OCI-LY7 (cell line): ENCODE results near the gene COL18A1. TPM values are rescaled to one million over a fixed set of nuclear protein-coding genes. Genes with fewer than 3 reads are reported as not detected.

ENCODE experiments used
- BruUV-seq: library from RNA; stranded (reverse); fragments of 400-500 nt; replicated peaks from 2 replicates; lab custom pipeline; 2021; lab: Mats Ljungman, UMichigan
- CTCF ChIA-PET: fragments of 300-600 bp; sonication (Branson Sonifier 250); formaldehyde crosslinking; loops from one replicate; lab custom pipeline; 2022; ENCODE audit warnings: antibody characterized with exemption; ENCODE audit not compliant: unreplicated experiment; lab: Charles Lee
- POLR2A ChIA-PET: fragments of 300-600 bp; sonication (Branson Sonifier 250); formaldehyde crosslinking; loops from one replicate; lab custom pipeline; 2022; ENCODE audit warnings: antibody characterized with exemption; lab: Charles Lee
- DNase-seq: peaks from one replicate; pipeline ENCODE4 v3.0.0-alpha.2; 2015; ENCODE audit warnings: low spot score
- H2AFZ ChIP-seq: fragments of 200-600 bp; sonication (generic), shearing (Covaris generic); 2 replicates; pipeline ENCODE4 v1.6.1; 2014; ENCODE audit warnings: mild to moderate bottlenecking, antibody characterized with exemption, low read length, moderate library complexity
- H3K27ac ChIP-seq: fragments of 200-600 bp; sonication (generic); 2 replicates; pipeline ENCODE4 v1.5.1; 2014; ENCODE audit warnings: mixed run types, low read depth, mild to moderate bottlenecking, moderate library complexity, low read length, inconsistent platforms; ENCODE audit not compliant: poor library complexity, severe bottlenecking
- H3K36me3 ChIP-seq: fragments of 200-600 bp; sonication (generic); 2 replicates; pipeline ENCODE4 v1.6.1; 2014; ENCODE audit warnings: mild to moderate bottlenecking, antibody characterized with exemption, low read length, moderate library complexity, mixed read lengths; ENCODE audit not compliant: insufficient read depth
- H3K4me1 ChIP-seq: fragments of 200-600 bp; sonication (generic); 2 replicates; pipeline ENCODE4 v1.5.1; 2014; ENCODE audit warnings: mild to moderate bottlenecking, low read length; ENCODE audit not compliant: insufficient read depth, poor library complexity, severe bottlenecking
- H3K4me2 ChIP-seq: fragments of 200-600 bp; sonication (generic); 2 replicates; pipeline ENCODE4 v1.6.1; 2014; ENCODE audit warnings: mild to moderate bottlenecking, low read length
- H3K4me3 ChIP-seq: fragments of 200-600 bp; sonication (generic); 2 replicates; pipeline ENCODE4 v1.5.1; 2014; ENCODE audit warnings: mild to moderate bottlenecking, low read depth, low read length; ENCODE audit not compliant: poor library complexity, severe bottlenecking
- H3K79me2 ChIP-seq: fragments of 200-600 bp; sonication (generic); 2 replicates; pipeline ENCODE4 v1.6.1; 2016; ENCODE audit warnings: low read depth, mild to moderate bottlenecking, low read length, moderate library complexity, mixed read lengths; ENCODE audit not compliant: insufficient read depth
- H3K9me2 ChIP-seq: fragments of 200-600 bp; sonication (generic); 2 replicates; pipeline ENCODE4 v1.6.1; 2016; ENCODE audit warnings: mild to moderate bottlenecking, low read length, mixed read lengths; ENCODE audit not compliant: insufficient read depth
- H3K9me3 ChIP-seq: fragments of 200-600 bp; sonication (generic); 2 replicates; pipeline ENCODE4 v1.6.1; 2014; ENCODE audit warnings: mild to moderate bottlenecking, mixed run types, low read length, mixed read lengths
- H4K20me1 ChIP-seq: fragments of 200-600 bp; sonication (generic); 2 replicates; pipeline ENCODE4 v1.6.1; 2014; ENCODE audit warnings: mild to moderate bottlenecking, antibody characterized with exemption, low read length, moderate library complexity, mixed read lengths; ENCODE audit not compliant: insufficient read depth
- EZH2phosphoT487 ChIP-seq: fragments of 200-600 bp; sonication (generic); IDR thresholded peaks from 2 replicates; pipeline ENCODE4 v1.6.1; 2018; ENCODE audit warnings: low read depth, borderline replicate concordance, mild to moderate bottlenecking, mixed run types, antibody characterized with exemption, low read length, moderate library complexity, mixed read lengths
- intact Hi-C: fragments of 100-400 bp; cut with micrococcal nuclease; formaldehyde crosslinking; loops from one replicate; pipeline ENCODE4 v1.10.0; 2022; ENCODE audit not compliant: unreplicated experiment
- total RNA-seq, 2 experiments: library from RNA; depleted of rRNA in 1 of 2; stranded (reverse); fragments of >200 nt in 1 of 2; shearing (Covaris generic) in 1 of 2; gene quantifications; 2 replicates each; pipeline ENCODE4 v1.2.3, GENCODE V29; 2014 to 2022
- TF ChIP-seq, protein P1 (sequence below): fragments of 200-600 bp; sonication (generic); conservative IDR thresholded peaks from 2 replicates; pipeline ENCODE4 v1.5.1; 2014; ENCODE audit warnings: mild to moderate bottlenecking, antibody characterized with exemption, low read length, moderate library complexity, mixed read lengths

Gene COL18A1
- total RNA-seq, 2 experiments from 2014 or later = 0.23 to 7.4 TPM

GRCh38 chr21:45491056-45491455, 86.1 kb downstream of the COL18A1 start:
- intact Hi-C loops = no loop called here
- no peak overlapping the region for H3K27ac ChIP-seq
- no peaks in the 10 kb centered on the region for H3K4me1 ChIP-seq
- no peaks in the 10 kb centered on the region for H3K79me2 ChIP-seq
- POLR2A ChIA-PET = no interaction called here
- TF ChIP-seq, protein P1, sequence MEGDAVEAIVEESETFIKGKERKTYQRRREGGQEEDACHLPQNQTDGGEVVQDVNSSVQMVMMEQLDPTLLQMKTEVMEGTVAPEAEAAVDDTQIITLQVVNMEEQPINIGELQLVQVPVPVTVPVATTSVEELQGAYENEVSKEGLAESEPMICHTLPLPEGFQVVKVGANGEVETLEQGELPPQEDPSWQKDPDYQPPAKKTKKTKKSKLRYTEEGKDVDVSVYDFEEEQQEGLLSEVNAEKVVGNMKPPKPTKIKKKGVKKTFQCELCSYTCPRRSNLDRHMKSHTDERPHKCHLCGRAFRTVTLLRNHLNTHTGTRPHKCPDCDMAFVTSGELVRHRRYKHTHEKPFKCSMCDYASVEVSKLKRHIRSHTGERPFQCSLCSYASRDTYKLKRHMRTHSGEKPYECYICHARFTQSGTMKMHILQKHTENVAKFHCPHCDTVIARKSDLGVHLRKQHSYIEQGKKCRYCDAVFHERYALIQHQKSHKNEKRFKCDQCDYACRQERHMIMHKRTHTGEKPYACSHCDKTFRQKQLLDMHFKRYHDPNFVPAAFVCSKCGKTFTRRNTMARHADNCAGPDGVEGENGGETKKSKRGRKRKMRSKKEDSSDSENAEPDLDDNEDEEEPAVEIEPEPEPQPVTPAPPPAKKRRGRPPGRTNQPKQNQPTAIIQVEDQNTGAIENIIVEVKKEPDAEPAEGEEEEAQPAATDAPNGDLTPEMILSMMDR = no peak
- no peak for TF ChIP-seq EZH2phosphoT487
- CTCF ChIA-PET = interaction anchor here (0.6 kb wide), 1 partner anchor 1015 kb away, joined by 3 read pairs; no protein-coding TSS in a partner anchor
- no peak overlapping the region for H2AFZ ChIP-seq
- no peak overlapping the region for H3K4me2 ChIP-seq
- BruUV-seq = no TSS peak
- H4K20me1 ChIP-seq = no peaks in the 10 kb centered on the region
- H3K9me2 ChIP-seq = no peaks in the 10 kb centered on the region
- H3K9me3 ChIP-seq = no peaks in the 10 kb centered on the region
- no peak overlapping the region for H3K4me3 ChIP-seq
- no peaks in the 10 kb centered on the region for H3K36me3 ChIP-seq
- no peak for DNase-seq

DNA sequence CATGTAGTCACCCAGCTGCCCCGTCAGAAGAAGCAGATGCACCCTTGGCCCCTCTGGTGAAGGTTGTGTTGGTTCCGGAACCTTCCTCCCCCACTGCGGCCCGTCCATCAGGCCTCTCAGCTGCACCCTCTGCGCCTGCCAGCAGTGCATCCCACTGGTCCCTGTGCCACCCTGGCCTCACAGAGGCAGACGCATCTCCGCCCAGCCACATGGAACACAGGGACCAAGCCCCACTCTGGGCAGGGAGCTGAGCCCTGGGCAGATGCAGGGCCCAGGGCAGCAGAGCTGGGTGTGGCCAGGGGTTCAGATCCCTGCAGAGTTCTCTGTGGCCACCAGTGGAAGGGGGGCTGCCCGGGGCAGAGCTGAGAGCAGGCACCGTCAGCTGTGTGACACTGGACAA, 86.7 kb downstream of the COL18A1 start:
- POLR2A ChIA-PET = no interaction called here
- CTCF ChIA-PET = interaction anchor here (0.6 kb wide), 1 partner anchor 1015 kb away, joined by 3 read pairs; no protein-coding TSS in a partner anchor
- no peak overlapping the region for H2AFZ ChIP-seq

GRCh38 chr21:45492765-45493164, 87.8 kb downstream of the COL18A1 start:
- Histone ChIP-seq H4K20me1 (no peaks in the 10 kb centered on the region), H3K9me2 (no peaks in the 10 kb centered on the region), H3K4me3 (no peak overlapping the region), H3K4me1 (no peaks in the 10 kb centered on the region), H3K27ac (no peak overlapping the region), H3K79me2 (no peaks in the 10 kb centered on the region), H3K4me2 (no peak overlapping the region), H3K9me3 (no peaks in the 10 kb centered on the region), H2AFZ (no peak overlapping the region), H3K36me3 (no peaks in the 10 kb centered on the region)
- no peak for DNase-seq
- intact Hi-C loops = no loop called here
- ChIA-PET POLR2A (no interaction called here), CTCF (no interaction called here)
- no TSS peak for BruUV-seq
- TF ChIP-seq, protein P1 = no peak
- TF ChIP-seq EZH2phosphoT487 = no peak

More for the DNA sequence above, 86.7 kb downstream of the COL18A1 start:
- Histone ChIP-seq H3K9me2 (no peaks in the 10 kb centered on the region), H3K36me3 (no peaks in the 10 kb centered on the region), H3K9me3 (no peaks in the 10 kb centered on the region), H4K20me1 (no peaks in the 10 kb centered on the region), H3K27ac (no peak overlapping the region), H3K4me1 (no peaks in the 10 kb centered on the region), H3K4me2 (no peak overlapping the region), H3K4me3 (no peak overlapping the region), H3K79me2 (no peaks in the 10 kb centered on the region)
- DNase-seq = no peak
- BruUV-seq = no TSS peak
- TF ChIP-seq, protein P1 = no peak
- no peak for TF ChIP-seq EZH2phosphoT487
- intact Hi-C loops = no loop called here
